ENCODE results near the gene OTUD4. TPM values are rescaled to one million over a fixed set of nuclear protein-coding genes. Genes with fewer than 3 reads are reported as not detected.

OTUD4 gene
- total and polyA plus RNA-seq, 4 donors, result 5.3 to 27.5 (median 11.6) TPM

DNA sequence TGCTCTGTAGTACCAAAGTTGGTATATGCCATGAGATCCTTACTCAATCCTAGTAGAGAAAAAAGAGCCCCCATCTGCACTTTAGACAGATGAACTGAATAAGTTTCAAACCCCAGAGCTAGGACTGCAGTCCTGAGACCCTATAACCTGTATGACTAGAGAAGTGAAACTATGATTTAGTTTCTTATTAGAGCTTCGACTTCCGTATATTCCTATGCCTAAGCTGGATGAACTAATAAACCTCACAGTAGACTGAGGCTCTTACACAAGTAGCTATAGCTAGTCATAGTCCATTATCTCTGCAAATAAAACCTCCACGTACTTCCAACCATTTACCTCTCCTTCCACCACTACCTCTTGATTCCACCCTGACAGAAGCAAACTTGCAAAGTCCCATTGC lies 6.3 kb upstream of the OTUD4 start (continued):
- TF ChIP-seq REST (IDR thresholded peaks at IDR 0.05) (no peak), FOXA1 (IDR thresholded peaks at IDR 0.05) (no peak), CTCF (IDR thresholded peaks at IDR 0.05; ENCODE audit: low read depth, low read length, missing input control) (no peak), RXRA (IDR thresholded peaks at IDR 0.05) (no peak), SP1 (IDR thresholded peaks at IDR 0.05) (no peak), YY1 (IDR thresholded peaks at IDR 0.05) (no peak)

- WGBS, result 91% methylated on average over 2 of the region's 2 CpGs
- H3K27ac ChIP-seq (ENCODE audit: low read depth in 1 of 2, low read length in 2 of 2), result no peak overlapping the region
- no peak overlapping the region for H3K4me3 ChIP-seq (ENCODE audit: low read depth in 1 of 3, low read length in 3 of 3)
- H3K4me1 ChIP-seq (ENCODE audit: control insufficient read depth in 4 of 4, insufficient read depth in 4 of 4, low read length in 3 of 4), result peaks cover 0 to 8% (median 6%) of the 10 kb centered on the region in 4 donors
- no peak for DNase-seq (ENCODE audit: low spot score)
- no peaks in the 10 kb centered on the region for H3K9me3 ChIP-seq (ENCODE audit: control insufficient read depth in 4 of 4, low read length in 3 of 4)
- H3K27me3 ChIP-seq (ENCODE audit: control insufficient read depth in 4 of 4, insufficient read depth in 4 of 4, low read length in 3 of 4), result no peaks in the 10 kb centered on the region
- no peak overlapping the region for H3K9ac ChIP-seq (ENCODE audit: low read depth in 1 of 2, low read length in 2 of 2)
- no peaks in the 10 kb centered on the region for H3K36me3 ChIP-seq (ENCODE audit: control insufficient read depth in 4 of 4, insufficient read depth in 3 of 4, low read depth in 1 of 4, low read length in 3 of 4)
- TF ChIP-seq HNF4A (conservative IDR thresholded peaks at IDR 0.05) (no peak), RAD21 (IDR thresholded peaks at IDR 0.05) (no peak), TAF1 (conservative IDR thresholded peaks at IDR 0.05) (no peak), SP1 (IDR thresholded peaks at IDR 0.05) (no peak), HNF4G (IDR thresholded peaks at IDR 0.05) (no peak), YY1 (IDR thresholded peaks at IDR 0.05) (no peak), FOXA1 (IDR thresholded peaks at IDR 0.05) (no peak), JUND (IDR thresholded peaks at IDR 0.05) (no peak), CTCF (IDR thresholded peaks at IDR 0.05; ENCODE audit: low read depth, low read length, missing input control) (no peak), REST (IDR thresholded peaks at IDR 0.05) (no peak), MAX (IDR thresholded peaks at IDR 0.05) (no peak), EGR1 (IDR thresholded peaks at IDR 0.05; ENCODE audit: low read depth in 2 of 2) (no peak), NR2F2 (IDR thresholded peaks at IDR 0.05) (no peak), RXRA (IDR thresholded peaks at IDR 0.05) (no peak)
- TF ChIP-seq, protein P1, sequence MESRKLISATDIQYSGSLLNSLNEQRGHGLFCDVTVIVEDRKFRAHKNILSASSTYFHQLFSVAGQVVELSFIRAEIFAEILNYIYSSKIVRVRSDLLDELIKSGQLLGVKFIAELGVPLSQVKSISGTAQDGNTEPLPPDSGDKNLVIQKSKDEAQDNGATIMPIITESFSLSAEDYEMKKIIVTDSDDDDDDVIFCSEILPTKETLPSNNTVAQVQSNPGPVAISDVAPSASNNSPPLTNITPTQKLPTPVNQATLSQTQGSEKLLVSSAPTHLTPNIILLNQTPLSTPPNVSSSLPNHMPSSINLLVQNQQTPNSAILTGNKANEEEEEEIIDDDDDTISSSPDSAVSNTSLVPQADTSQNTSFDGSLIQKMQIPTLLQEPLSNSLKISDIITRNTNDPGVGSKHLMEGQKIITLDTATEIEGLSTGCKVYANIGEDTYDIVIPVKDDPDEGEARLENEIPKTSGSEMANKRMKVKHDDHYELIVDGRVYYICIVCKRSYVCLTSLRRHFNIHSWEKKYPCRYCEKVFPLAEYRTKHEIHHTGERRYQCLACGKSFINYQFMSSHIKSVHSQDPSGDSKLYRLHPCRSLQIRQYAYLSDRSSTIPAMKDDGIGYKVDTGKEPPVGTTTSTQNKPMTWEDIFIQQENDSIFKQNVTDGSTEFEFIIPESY (IDR thresholded peaks at IDR 0.05), result no peak
These were observed 3.2 kb upstream of the OTUD4 start for GRCh38 chr4:145183581-145183980.
